ENCODE data around the gene CTNNAL1. TPM values are rescaled to one million over a fixed set of nuclear protein-coding genes. Genes with fewer than 3 reads are reported as not detected.
A peak's percentile ranks its signal among the peaks of the same experiment; 100 is the strongest.

CTNNAL1 gene
- total and polyA plus RNA-seq, 9 of the 15 experiments (the other 6 are each of a cell fraction or from before 2014, with no cell fraction given): 23.2 to 78.0 (median 46.7) TPM

DNA sequence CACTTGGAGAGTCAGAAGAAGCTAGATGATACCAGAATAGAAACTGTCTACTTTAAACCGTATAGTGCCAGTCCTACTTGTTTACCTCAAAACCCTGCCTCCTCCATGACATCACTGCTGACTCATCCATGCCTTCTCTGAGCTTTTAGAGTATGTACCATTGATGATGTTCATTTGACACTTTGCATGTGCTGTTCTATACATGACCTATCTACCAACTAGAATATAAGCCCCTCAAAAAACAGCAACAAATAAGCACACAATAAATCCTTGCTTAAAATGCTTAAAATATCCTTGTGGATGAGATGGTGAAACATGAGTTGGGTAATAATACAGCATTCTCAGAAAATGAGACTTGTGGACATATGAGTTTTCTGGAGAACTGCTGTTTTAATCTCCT is 2.6 kb downstream of the CTNNAL1 start (continued):
- TF ChIP-seq, protein P1, sequence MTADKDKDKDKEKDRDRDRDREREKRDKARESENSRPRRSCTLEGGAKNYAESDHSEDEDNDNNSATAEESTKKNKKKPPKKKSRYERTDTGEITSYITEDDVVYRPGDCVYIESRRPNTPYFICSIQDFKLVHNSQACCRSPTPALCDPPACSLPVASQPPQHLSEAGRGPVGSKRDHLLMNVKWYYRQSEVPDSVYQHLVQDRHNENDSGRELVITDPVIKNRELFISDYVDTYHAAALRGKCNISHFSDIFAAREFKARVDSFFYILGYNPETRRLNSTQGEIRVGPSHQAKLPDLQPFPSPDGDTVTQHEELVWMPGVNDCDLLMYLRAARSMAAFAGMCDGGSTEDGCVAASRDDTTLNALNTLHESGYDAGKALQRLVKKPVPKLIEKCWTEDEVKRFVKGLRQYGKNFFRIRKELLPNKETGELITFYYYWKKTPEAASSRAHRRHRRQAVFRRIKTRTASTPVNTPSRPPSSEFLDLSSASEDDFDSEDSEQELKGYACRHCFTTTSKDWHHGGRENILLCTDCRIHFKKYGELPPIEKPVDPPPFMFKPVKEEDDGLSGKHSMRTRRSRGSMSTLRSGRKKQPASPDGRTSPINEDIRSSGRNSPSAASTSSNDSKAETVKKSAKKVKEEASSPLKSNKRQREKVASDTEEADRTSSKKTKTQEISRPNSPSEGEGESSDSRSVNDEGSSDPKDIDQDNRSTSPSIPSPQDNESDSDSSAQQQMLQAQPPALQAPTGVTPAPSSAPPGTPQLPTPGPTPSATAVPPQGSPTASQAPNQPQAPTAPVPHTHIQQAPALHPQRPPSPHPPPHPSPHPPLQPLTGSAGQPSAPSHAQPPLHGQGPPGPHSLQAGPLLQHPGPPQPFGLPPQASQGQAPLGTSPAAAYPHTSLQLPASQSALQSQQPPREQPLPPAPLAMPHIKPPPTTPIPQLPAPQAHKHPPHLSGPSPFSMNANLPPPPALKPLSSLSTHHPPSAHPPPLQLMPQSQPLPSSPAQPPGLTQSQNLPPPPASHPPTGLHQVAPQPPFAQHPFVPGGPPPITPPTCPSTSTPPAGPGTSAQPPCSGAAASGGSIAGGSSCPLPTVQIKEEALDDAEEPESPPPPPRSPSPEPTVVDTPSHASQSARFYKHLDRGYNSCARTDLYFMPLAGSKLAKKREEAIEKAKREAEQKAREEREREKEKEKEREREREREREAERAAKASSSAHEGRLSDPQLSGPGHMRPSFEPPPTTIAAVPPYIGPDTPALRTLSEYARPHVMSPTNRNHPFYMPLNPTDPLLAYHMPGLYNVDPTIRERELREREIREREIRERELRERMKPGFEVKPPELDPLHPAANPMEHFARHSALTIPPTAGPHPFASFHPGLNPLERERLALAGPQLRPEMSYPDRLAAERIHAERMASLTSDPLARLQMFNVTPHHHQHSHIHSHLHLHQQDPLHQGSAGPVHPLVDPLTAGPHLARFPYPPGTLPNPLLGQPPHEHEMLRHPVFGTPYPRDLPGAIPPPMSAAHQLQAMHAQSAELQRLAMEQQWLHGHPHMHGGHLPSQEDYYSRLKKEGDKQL (CRISPR knock-in tag; IDR thresholded peaks at IDR 0.05; ENCODE audit: borderline replicate concordance): no peak
- peak; percentile 47; the same call in 1 of the 2 replicates for TF ChIP-seq NFE2L1 (tag; IDR thresholded peaks at IDR 0.05; ENCODE audit: borderline replicate concordance, low read depth)
- TF ChIP-seq, protein P2, sequence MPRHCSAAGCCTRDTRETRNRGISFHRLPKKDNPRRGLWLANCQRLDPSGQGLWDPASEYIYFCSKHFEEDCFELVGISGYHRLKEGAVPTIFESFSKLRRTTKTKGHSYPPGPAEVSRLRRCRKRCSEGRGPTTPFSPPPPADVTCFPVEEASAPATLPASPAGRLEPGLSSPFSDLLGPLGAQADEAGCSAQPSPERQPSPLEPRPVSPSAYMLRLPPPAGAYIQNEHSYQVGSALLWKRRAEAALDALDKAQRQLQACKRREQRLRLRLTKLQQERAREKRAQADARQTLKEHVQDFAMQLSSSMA (CRISPR knock-in tag; IDR thresholded peaks at IDR 0.05): no peak
- 0 out of 2 replicates have a peak, but pooled peaks have one; percentile 41 for TF ChIP-seq L3MBTL2 (IDR thresholded peaks at IDR 0.05)
